Cortex of kidney (tissue), 1 donor: ENCODE measurements around the gene KRTDAP.

Experiments
- DNase-seq: peaks from one replicate; lab custom pipeline; 2025; lab: John Stamatoyannopoulos, UW

The KRTDAP gene

GRCh38 chr19:35490364-35490763, at the start of gene KRTDAP:
Gene KRTDAP, minus strand, starts transcription at chr19:35490464. Its CDS starts 22 bp downstream, at chr19:35490442.
- no peak for DNase-seq

DNA sequence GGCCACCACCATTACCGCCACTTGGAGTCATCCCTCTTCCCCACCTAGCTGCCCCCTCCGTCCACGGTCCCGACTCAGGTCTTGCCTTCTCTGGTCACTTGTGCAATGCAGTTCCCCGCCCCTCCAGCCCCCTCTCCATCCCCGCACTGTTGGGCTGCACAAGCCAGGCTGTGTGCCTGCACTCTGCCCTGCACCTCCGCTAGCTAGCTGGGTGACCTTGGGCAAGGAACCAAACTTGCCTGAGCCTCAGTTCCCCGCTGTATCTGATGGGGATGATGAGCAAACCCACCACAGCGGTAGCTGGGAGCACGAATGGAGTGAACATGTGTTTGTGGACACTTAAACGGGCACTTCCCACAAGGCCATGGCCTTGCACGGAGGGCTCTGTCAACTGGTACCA, 49.6 kb upstream of the KRTDAP start:
- no peak for DNase-seq

GRCh38 chr19:35539314-35539713, 49.0 kb upstream of the KRTDAP start:
- DNase-seq: no peak

DNA sequence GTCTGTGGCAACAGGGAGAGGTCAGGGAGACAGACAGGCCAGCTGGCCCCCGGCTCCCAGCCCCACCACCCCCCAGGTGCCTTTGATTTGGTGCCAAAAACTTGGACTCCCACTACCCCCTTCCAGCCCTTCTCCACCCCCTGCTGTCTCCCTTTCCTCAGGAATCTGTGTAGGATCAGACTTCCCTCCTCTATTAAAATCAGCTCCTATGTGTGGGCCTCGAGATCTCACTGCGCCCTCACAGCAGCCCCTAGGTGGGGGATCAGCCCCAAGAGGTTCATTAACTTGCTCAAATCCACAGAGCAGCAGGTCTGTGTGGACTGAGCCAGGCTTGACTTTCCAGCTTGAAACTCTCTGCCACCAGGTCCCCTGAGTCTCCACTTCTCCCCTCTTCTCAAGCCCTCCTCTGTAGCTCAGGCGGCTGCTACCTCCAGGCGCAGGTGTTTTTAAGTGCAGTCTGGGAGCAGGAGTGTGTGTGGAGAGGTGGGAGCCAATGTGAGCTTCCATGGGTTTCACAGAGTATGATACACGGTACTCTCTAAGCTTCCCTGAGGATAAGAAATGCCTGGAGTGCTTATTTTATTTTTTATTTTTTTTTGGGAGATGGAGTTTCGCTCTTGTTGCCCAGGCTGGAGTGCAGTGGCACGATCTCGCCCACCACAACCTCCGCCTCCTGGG, 44.7 kb upstream of the KRTDAP start:
- no peak for DNase-seq

DNA sequence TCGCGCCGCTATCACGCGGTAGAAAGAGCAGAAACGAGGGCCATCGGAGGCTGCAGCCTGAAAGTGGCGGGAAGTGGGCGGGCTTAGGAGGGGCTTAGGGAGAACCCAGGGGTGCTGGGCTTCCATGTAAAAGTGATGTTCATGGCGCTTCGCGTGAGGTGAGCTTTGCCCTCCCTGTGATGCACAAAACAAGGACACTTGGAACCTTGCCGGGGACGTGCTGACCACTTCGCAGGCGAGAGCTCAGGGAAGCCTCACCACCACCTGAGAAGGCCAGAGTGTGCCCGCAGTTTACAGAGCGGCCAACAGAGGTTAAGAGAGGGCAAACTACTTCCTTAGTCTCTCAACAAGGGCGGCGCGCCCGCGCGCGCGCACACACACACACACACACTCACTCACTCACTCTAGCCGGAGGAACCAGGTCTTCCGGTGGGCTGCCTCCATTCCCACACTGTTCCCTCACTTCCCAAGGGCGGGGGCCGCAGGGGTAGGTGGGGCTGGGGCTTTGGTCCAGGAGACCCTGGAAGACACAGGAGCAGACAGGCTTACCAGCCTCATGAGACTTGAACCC, 43.6 kb upstream of the KRTDAP start:
- DNase-seq: no peak

DNA sequence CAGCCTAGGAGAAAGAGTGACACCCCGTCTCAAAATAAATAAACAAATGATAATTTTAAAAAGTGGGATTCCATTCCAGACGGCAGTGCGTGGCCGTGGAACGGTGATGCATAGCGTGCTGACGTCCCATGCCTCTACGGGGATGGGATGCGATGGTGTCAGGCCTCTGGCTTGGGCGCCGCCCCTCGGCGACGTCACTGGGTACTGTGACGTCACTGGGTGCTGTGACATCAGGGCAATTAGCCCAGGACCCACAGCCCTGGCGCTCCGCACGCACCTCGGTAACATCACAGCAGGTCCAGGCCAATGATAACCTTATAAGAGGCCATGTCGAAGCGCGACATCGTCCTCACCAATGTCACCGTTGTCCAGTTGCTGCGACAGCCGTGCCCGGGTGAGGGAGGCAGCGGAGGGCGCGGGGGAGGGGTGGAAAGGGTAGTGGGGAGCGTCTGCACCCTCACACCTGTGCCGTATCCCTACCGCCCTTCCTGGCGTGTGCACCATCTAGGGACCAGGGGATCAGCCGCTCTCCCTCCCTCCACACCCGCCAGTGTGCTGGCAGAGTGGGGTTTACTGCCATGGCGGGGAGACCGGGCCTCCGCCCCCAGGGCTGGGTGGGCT, 43.0 kb upstream of the KRTDAP start, which contains the start of gene GAPDHS:
Gene GAPDHS, plus strand, starts transcription at position 256 of the 621 bp plus-strand sequence. Its CDS starts 72 bp downstream, at position 328.
- no peak for DNase-seq

- no peak for DNase-seq
Measured at GRCh38 chr19:35531291-35531690, 41.0 kb upstream of the KRTDAP start.

- DNase-seq: no peak
Measured at GRCh38 chr19:35529241-35530218, 39.3 kb upstream of the KRTDAP start.

DNA sequence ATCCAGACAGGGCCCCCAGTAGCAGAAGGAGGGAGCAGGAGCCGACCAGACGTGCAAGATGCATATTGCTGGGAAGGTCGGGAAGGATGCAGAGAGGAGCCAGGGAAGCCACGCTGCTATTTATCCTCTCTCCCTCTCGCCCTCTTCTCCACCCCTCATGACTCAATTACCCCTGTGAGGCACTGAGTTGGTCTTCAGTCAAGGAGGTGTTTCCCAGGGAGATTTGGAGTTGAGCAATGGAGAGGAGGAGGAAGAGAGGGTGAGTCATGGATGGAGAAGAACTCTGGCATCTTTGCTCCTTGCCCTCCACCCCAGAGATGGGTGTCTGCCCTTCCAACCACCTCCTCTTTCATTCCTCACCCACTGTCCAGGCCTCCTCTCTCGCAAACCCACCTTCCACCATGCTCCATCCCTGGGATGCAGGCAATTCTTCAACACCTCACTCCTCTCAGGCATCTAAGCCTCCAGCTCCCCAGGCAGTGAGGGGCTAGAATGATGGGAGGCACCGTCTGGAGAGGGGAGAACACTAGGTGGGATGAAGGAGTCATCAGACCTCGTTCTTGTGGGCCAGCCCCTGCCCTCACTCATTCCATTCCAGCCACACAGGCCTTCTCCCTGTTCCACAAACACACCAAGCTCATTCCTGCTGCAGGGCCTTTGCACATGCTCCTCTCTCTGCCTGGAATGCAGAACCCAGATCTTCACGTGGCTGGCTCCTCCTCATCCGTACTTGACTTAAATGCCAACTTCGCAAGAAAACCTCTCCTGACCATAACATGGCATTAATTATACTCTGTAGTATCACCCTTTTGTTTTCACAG, 38.2 kb upstream of the KRTDAP start, which contains the start of gene SBSN:
Gene SBSN, minus strand, starts transcription at position 94 of the 821 bp plus-strand sequence. Its CDS starts 30 bp downstream, at position 64.
- DNase-seq: no peak

GRCh38 chr19:35525873-35526272, 35.6 kb upstream of the KRTDAP start:
- no peak for DNase-seq

DNA sequence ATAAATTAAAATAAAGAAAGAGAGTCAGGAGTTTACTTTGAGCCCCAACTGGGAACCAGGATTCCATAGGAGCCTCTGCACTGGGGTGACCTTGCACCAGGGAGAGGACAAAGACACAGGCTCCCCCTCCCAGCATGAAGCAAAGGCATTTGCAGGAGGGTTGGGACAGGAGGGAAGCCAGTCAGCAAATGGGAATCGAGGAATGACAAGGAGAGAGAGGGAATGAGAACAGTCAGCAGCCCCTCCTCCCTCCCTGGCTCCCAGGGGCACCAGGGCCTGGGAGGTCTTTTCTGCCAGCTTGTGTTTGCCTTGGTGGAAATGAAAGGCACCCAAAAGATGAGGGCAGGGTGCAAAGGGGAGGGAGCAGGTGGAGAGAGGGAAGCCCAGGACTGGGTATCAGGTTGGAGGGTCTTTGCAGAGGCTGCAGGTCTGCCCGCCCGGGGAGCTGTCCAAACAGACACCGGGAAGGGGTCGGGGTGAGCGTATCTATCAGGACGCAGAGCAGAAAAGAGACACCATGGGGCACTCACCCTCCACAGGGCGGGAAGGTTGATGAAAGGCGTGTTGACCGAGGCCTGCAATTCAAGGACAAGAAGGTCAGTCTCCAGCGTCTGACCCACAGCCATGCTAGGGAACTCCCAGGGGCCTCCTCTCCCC, 34.0 kb upstream of the KRTDAP start:
- no peak for DNase-seq

DNA sequence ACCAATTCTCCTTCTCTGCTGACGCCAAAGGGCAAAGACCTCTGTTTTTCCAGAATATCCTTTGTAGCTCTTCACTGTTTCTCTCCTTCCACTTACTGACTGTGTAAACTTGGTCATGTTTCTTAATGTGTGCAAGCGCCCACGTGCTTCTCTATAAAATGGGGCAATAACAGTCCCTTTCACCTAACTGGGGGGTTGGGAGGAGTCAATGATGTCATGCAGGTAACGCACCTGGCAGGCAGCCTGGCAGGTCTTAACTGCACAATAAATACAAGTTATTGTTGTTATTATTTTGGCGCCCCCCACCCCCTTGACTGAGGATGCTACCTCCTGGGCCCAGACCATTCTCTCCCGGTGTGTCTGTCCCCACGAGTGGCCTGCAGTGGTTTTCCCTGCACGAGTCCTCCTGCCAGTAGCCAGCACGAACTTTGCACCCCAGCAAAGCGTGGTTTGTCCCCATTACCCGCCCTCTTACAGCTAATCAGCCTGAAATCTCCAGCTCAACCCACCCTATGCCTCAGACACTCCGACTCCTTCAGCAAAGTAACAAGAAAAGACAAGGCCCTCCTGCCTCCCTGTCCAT, 32.6 kb upstream of the KRTDAP start:
- DNase-seq: no peak

GRCh38 chr19:35521124-35521743, 31.0 kb upstream of the KRTDAP start:
- DNase-seq: no peak

- no peak for DNase-seq
Measured at GRCh38 chr19:35519291-35519690, 29.0 kb upstream of the KRTDAP start.

DNA sequence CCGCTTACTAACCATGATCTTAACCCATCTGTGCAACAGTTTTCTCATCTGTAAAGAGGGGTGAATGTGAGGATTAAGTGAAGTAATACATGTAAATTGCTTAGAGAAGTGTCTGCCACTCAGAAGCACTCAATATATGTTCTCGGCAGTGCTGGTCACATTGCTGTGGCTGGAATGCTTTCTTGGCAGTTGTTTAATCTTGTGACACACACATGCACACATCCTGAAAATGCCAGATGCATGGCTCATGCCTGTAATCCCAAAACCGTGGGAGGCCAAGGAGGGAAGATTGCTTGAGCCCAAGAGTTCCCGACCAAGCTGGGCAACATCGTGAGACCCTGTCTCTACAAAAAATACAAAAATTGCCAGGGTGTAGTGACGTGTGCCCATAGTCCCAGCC, 28.0 kb upstream of the KRTDAP start:
- no peak for DNase-seq

- no peak for DNase-seq
Measured at GRCh38 chr19:35517342-35517741, 27.1 kb upstream of the KRTDAP start.

DNA sequence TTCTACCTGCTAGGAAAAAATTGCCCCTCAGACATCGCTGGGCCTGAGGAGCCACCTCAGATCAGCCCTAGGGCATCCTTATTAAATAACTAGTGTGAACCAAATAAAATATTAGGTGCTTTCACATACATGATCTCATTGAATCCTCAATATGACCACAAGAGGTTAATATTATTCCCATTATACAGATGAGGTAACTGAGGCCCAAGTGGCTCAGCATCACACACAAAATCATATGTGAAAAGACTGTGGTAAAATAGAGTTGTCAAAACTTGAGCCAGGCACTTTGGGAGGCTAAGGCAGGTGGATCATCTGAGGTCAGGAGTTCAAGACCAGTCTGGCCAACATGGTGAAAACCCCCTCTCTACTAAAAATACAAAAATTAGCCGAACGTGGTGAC, 26.0 kb upstream of the KRTDAP start:
- DNase-seq: no peak

DNA sequence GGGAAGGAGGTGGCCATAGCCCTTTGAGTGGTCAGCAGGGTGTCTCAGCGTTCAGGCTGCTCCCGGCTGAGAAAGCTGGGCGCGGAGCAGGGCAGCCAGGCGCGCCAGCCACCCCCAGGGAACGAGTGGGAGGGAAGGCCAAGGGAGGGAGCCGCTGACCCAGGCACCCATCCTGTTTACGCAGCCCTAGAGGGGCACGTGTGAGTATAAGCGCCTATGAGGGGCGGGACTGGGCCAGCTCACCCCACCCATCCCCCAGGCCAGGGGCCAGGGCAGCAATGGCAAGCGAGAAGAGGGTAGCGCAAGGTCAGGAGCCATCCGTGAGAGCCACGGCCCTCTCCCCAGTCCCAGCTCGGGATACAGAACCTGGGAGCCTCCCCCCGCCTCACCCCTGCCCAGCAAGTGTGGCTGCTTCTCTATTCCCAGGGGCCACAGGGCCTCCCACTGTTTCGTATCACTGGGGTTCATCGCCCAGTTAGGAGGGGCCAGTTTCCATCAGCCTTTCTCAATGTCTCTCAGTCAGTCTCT, 24.1 kb upstream of the KRTDAP start:
- DNase-seq: no peak

DNA sequence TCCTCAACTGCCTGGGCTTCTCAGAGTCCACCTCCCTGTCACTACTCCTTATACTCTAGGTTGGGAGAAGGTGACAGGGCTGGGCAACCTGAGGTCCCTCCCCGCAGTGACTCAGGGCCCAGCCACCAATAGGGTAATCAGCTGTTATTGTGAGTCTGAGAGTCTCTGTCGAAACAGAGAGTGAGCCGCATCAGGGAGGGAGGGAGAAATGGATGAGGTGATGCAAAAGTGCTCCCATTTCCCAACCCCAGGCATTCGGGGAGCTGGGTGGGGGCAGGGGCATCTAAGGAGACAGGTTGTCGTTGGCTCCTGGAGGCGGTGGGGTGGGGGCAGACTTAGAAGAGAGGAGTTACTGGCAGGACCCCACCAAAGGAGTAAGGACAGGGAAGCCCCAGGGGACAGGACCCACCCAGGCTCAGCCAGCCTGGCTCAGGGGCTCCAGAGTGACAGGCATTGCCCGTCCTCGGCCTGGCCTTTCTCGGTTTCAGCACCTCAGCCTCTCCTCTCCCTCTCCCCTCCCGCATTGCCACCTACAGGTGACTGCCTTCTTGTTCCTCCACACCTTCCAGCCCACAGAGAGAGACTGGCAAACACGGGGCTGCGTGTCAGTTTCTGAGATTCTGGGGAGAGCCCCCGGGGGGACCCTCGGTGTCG, 23.5 kb upstream of the KRTDAP start, which contains the start of gene DMKN:
Gene DMKN, minus strand, starts transcription at position 22 of the 654 bp plus-strand sequence. CDS start 174 bp downstream, outside the sequence.
- no peak for DNase-seq
